PC-9 (cell line): ENCODE measurements around the gene MAML3. TPM values are rescaled to one million over a fixed set of nuclear protein-coding genes. Genes with fewer than 3 reads are reported as not detected.

Experiments
- BruUV-seq: library from RNA; stranded (reverse); fragments of 400-500 nt; replicated peaks from 2 replicates; lab custom pipeline; 2021; lab: Mats Ljungman, UMichigan
- CTCF ChIA-PET: fragments of 300-600 bp; sonication (Branson Sonifier 250); formaldehyde crosslinking; loops from one replicate; lab custom pipeline; 2022; ENCODE audit warnings: antibody characterized with exemption; lab: Charles Lee
- POLR2A ChIA-PET: fragments of 300-600 bp; sonication (Branson Sonifier 250); formaldehyde crosslinking; loops from one replicate; lab custom pipeline; 2022; ENCODE audit warnings: antibody characterized with exemption; ENCODE audit not compliant: unreplicated experiment; lab: Charles Lee
- DNase-seq, 2 experiments: peaks; one replicate each; pipeline versions ENCODE4 v3.0.0 to v3.0.0-alpha.2; 2015 to 2022; ENCODE audit warnings: mixed read lengths in 1 of 2
- H2AFZ ChIP-seq: fragments of 200-600 bp; sonication (generic); 2 replicates; pipeline ENCODE4 v1.8.1; 2017; ENCODE audit warnings: antibody characterized with exemption
- H3F3A ChIP-seq: fragments of 200-600 bp; sonication (generic); 2 replicates; pipeline ENCODE4 v1.8.1; 2017; ENCODE audit warnings: antibody characterized with exemption, mild to moderate bottlenecking, low read depth; ENCODE audit not compliant: insufficient read depth
- H3K27ac ChIP-seq: fragments of 200-600 bp; sonication (generic); 2 replicates; pipeline ENCODE4 v1.6.1; 2016; ENCODE audit warnings: mixed run types
- H3K27me3 ChIP-seq: fragments of 200-600 bp; sonication (generic); 2 replicates; pipeline ENCODE4 v1.6.1; 2016; ENCODE audit warnings: low read depth, mixed run types; ENCODE audit not compliant: insufficient read depth
- H3K36me3 ChIP-seq: fragments of 200-600 bp; sonication (generic); 2 replicates; pipeline ENCODE4 v1.6.1; 2016; ENCODE audit warnings: low read depth, mixed run types
- H3K4me1 ChIP-seq: fragments of 200-600 bp; sonication (generic); replicated peaks from 2 replicates; pipeline ENCODE4 v1.6.1; 2016; ENCODE audit warnings: mixed run types; ENCODE audit not compliant: insufficient read depth
- H3K4me2 ChIP-seq: fragments of 200-600 bp; sonication (generic); 2 replicates; pipeline ENCODE4 v1.6.1; 2017; ENCODE audit warnings: mixed run types
- H3K4me3 ChIP-seq: fragments of 200-600 bp; sonication (generic); 2 replicates; pipeline ENCODE4 v1.6.1; 2016; ENCODE audit warnings: mixed run types
- H3K79me2 ChIP-seq: fragments of 200-600 bp; sonication (generic); 2 replicates; pipeline ENCODE4 v1.6.1; 2017; ENCODE audit warnings: low read depth, mixed run types
- H3K9me2 ChIP-seq: fragments of 200-600 bp; sonication (generic); 2 replicates; pipeline ENCODE4 v1.8.1; 2017; ENCODE audit warnings: mild to moderate bottlenecking; ENCODE audit not compliant: insufficient read depth
- H3K9me3 ChIP-seq: fragments of 200-600 bp; sonication (generic); 2 replicates; pipeline ENCODE4 v1.8.1; 2016; ENCODE audit warnings: low read depth; ENCODE audit not compliant: insufficient read depth
- H4K20me1 ChIP-seq: fragments of 200-600 bp; sonication (generic); 2 replicates; pipeline ENCODE4 v1.8.1; 2017; ENCODE audit not compliant: insufficient read depth
- CTCF ChIP-seq: fragments of 200-600 bp; sonication (generic); conservative IDR thresholded peaks from 2 replicates; pipeline ENCODE4 v1.6.1; 2017; ENCODE audit warnings: mixed run types, antibody characterized with exemption, mild to moderate bottlenecking, moderate library complexity
- EZH2 ChIP-seq: fragments of 200-600 bp; sonication (generic); IDR thresholded peaks from 2 replicates; pipeline ENCODE4 v1.8.0; 2017; ENCODE audit warnings: antibody characterized with exemption, low read depth
- intact Hi-C: fragments of 100-400 bp; cut with micrococcal nuclease; formaldehyde crosslinking; loops from one replicate; pipeline ENCODE4 v1.10.0; 2022; ENCODE audit not compliant: unreplicated experiment
- total RNA-seq: library from RNA; stranded (reverse); gene quantifications from 2 replicates; pipeline ENCODE4 v1.2.3, GENCODE V29; 2021

Gene MAML3
- total RNA-seq, 1 experiment from 2014 or later = 15.2 TPM

- ChIA-PET CTCF (no interaction called here), POLR2A (interaction anchor here (0.7 to 1.0 kb wide), 2 partner anchors 36 to 554 kb away, joined by 6 to 12 read pairs; no protein-coding TSS in a partner anchor)
- Histone ChIP-seq H3K4me1 (peaks cover 13% of the 10 kb centered on the region), H2AFZ (no peak overlapping the region), H3K27me3 (no peaks in the 10 kb centered on the region), H3K27ac (no peak overlapping the region), H3K9me2 (no peaks in the 10 kb centered on the region), H3F3A (no peaks in the 10 kb centered on the region), H3K9me3 (no peaks in the 10 kb centered on the region), H3K79me2 (peaks cover 24% of the 10 kb centered on the region), H3K36me3 (no peaks in the 10 kb centered on the region), H4K20me1 (no peaks in the 10 kb centered on the region), H3K4me3 (no peak overlapping the region), H3K4me2 (no peak overlapping the region)
- DNase-seq = no peak
- intact Hi-C loops = loop anchor here (5.0 kb wide), 1 partner anchor 243 kb away; no protein-coding TSS in a partner anchor
- TF ChIP-seq CTCF = no peak
- TF ChIP-seq EZH2 = no peak
- BruUV-seq = no TSS peak
Observed at GRCh38 chr4:139985401-139985800, 168.6 kb downstream of the MAML3 start.

- Histone ChIP-seq H3K27ac (no peak overlapping the region), H4K20me1 (no peaks in the 10 kb centered on the region), H3F3A (no peaks in the 10 kb centered on the region), H3K27me3 (no peaks in the 10 kb centered on the region), H3K4me3 (no peak overlapping the region), H3K9me2 (no peaks in the 10 kb centered on the region), H3K4me1 (peaks cover 8% of the 10 kb centered on the region), H3K79me2 (peaks cover 24% of the 10 kb centered on the region), H3K9me3 (no peaks in the 10 kb centered on the region), H3K4me2 (no peak overlapping the region), H3K36me3 (no peaks in the 10 kb centered on the region), H2AFZ (no peak overlapping the region)
- BruUV-seq = no TSS peak
- DNase-seq = no peak
- no peak for TF ChIP-seq EZH2
- TF ChIP-seq CTCF = no peak
- intact Hi-C loops = no loop called here
- ChIA-PET POLR2A (no interaction called here), CTCF (no interaction called here)
Observed at GRCh38 chr4:139984471-139984870, 169.5 kb downstream of the MAML3 start.

GRCh38 chr4:139978692-139979091 lies 175.3 kb downstream of the MAML3 start:
- CTCF ChIA-PET = no interaction called here

More at GRCh38 chr4:139978692-139979091, 175.3 kb downstream of the MAML3 start:
- Histone ChIP-seq H3K4me1 (peaks cover 28% of the 10 kb centered on the region), H3K36me3 (no peaks in the 10 kb centered on the region), H3F3A (peaks cover 13% of the 10 kb centered on the region; the same call in 1 of the 2 replicates), H3K27me3 (no peaks in the 10 kb centered on the region), H3K4me3 (no peak overlapping the region), H3K9me3 (no peaks in the 10 kb centered on the region), H3K9me2 (no peaks in the 10 kb centered on the region), H4K20me1 (no peaks in the 10 kb centered on the region), H3K79me2 (0 out of 2 replicates have a peak, but pooled peaks cover 7% of the 10 kb centered on the region), H3K4me2 (no peak overlapping the region), H2AFZ (no peak overlapping the region), H3K27ac (no peak overlapping the region)
- TF ChIP-seq EZH2 = no peak
- intact Hi-C loops = no loop called here
- POLR2A ChIA-PET = no interaction called here
- DNase-seq = no peak
- BruUV-seq = no TSS peak
